ENCODE results near the gene MINDY1.

The MINDY1 gene

GRCh38 chr1:151002611-151003010 lies 4.1 kb downstream of the MINDY1 start:
- no peak for DNase-seq (ENCODE audit: low spot score)
- TF ChIP-seq, protein P1, sequence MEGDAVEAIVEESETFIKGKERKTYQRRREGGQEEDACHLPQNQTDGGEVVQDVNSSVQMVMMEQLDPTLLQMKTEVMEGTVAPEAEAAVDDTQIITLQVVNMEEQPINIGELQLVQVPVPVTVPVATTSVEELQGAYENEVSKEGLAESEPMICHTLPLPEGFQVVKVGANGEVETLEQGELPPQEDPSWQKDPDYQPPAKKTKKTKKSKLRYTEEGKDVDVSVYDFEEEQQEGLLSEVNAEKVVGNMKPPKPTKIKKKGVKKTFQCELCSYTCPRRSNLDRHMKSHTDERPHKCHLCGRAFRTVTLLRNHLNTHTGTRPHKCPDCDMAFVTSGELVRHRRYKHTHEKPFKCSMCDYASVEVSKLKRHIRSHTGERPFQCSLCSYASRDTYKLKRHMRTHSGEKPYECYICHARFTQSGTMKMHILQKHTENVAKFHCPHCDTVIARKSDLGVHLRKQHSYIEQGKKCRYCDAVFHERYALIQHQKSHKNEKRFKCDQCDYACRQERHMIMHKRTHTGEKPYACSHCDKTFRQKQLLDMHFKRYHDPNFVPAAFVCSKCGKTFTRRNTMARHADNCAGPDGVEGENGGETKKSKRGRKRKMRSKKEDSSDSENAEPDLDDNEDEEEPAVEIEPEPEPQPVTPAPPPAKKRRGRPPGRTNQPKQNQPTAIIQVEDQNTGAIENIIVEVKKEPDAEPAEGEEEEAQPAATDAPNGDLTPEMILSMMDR (IDR thresholded peaks at IDR 0.05; ENCODE audit: extremely low read depth, missing control alignments): no peak

- TF ChIP-seq, protein P1 (IDR thresholded peaks at IDR 0.05; ENCODE audit: extremely low read depth, missing control alignments): no peak
- no peak for DNase-seq (ENCODE audit: low spot score)
These were observed 4.7 kb downstream of the MINDY1 start for GRCh38 chr1:151002051-151002450.

- TF ChIP-seq, protein P1 (IDR thresholded peaks at IDR 0.05; ENCODE audit: extremely low read depth, missing control alignments): no peak
- DNase-seq (ENCODE audit: low spot score): no peak
These were observed 5.1 kb downstream of the MINDY1 start for GRCh38 chr1:151001602-151002001.

- TF ChIP-seq, protein P1 (IDR thresholded peaks at IDR 0.05; ENCODE audit: extremely low read depth, missing control alignments): no peak
These were observed 6.3 kb downstream of the MINDY1 start for GRCh38 chr1:151000408-151000807.

GRCh38 chr1:150999926-151000325 lies 6.8 kb downstream of the MINDY1 start:
- TF ChIP-seq, protein P1 (IDR thresholded peaks at IDR 0.05; ENCODE audit: extremely low read depth, missing control alignments): no peak
- DNase-seq (ENCODE audit: low spot score): no peak

More at GRCh38 chr1:151000408-151000807, 6.3 kb downstream of the MINDY1 start:
- DNase-seq (ENCODE audit: low spot score): no peak

DNA sequence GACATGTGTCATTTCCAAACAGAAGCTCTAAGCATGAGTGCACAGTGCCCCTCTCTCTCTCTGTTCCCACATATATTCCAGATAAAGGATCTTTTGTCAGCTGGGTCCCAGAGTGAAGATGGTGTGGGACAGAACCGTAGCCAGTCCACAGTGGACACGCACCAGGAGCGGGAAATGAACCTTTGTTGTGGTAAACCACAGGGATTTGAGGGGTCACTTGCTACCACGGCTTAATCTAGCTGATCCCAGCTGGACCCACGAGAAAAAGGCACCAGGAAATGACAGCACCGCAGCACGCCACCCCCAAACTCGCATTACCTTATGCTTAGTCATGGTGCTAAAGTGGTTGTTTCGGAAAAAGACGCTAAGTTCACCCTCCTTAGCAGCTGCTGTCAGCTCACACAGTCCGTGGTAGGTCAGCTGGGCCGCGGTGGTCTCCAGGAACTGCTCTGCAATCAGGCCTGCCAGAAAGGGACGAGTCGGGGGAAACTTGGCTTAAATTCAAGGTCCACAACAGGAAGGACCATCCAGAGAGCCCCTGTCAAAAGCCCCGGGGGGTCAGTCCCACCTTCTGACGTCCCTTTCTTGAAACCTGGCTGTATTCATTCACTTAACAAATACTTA lies 7.5 kb downstream of the MINDY1 start:
- no peak for DNase-seq (ENCODE audit: low spot score)
- TF ChIP-seq, protein P1 (IDR thresholded peaks at IDR 0.05; ENCODE audit: extremely low read depth, missing control alignments): no peak

- DNase-seq (ENCODE audit: low spot score): no peak
- TF ChIP-seq, protein P1 (IDR thresholded peaks at IDR 0.05; ENCODE audit: extremely low read depth, missing control alignments): no peak
These were observed 8.8 kb downstream of the MINDY1 start for GRCh38 chr1:150997949-150998348.
